OCI-LY1 (cell line): ENCODE results near the gene YPEL2.

Experiments used
- H2AFZ ChIP-seq: fragments of 200-600 bp; sonication (generic), shearing (Covaris generic); 2 replicates; pipeline ENCODE4 v1.6.0; 2014; ENCODE audit warnings: antibody characterized with exemption, mild to moderate bottlenecking, low read length
- H3F3A ChIP-seq: fragments of 200-600 bp; sonication (generic), shearing (Covaris generic); 2 replicates; pipeline ENCODE4 v1.6.0; 2014; ENCODE audit warnings: mild to moderate bottlenecking, antibody characterized with exemption, low read length, moderate library complexity; ENCODE audit not compliant: insufficient read depth
- H3K27ac ChIP-seq: fragments of 200-600 bp; sonication (generic); 2 replicates; pipeline ENCODE4 v1.5.1; 2014; ENCODE audit warnings: low read length, mixed run types, mild to moderate bottlenecking, low read depth; ENCODE audit not compliant: poor library complexity, severe bottlenecking
- H3K27me3 ChIP-seq: fragments of 200-600 bp; sonication (generic); 2 replicates; pipeline ENCODE4 v1.6.0; 2014; ENCODE audit warnings: antibody characterized with exemption, mild to moderate bottlenecking, low read length, moderate library complexity; ENCODE audit not compliant: insufficient read depth
- H3K36me3 ChIP-seq: fragments of 200-600 bp; sonication (generic); 2 replicates; pipeline ENCODE4 v1.6.1; 2014; ENCODE audit warnings: mild to moderate bottlenecking, antibody characterized with exemption, low read length, moderate library complexity, mixed read lengths; ENCODE audit not compliant: insufficient read depth
- H3K4me1 ChIP-seq: fragments of 200-600 bp; sonication (generic); 2 replicates; pipeline ENCODE4 v1.5.1; 2014; ENCODE audit warnings: mild to moderate bottlenecking, low read length, moderate library complexity; ENCODE audit not compliant: insufficient read depth, severe bottlenecking
- H3K4me2 ChIP-seq: fragments of 200-600 bp; sonication (generic), shearing (Covaris generic); 2 replicates; pipeline ENCODE4 v1.6.1; 2014; ENCODE audit warnings: low read length
- H3K4me3 ChIP-seq: fragments of 200-600 bp; sonication (generic); 2 replicates; pipeline ENCODE4 v1.5.1; 2014; ENCODE audit warnings: low read length, low read depth, mild to moderate bottlenecking, mixed read lengths; ENCODE audit not compliant: poor library complexity, severe bottlenecking
- H3K79me2 ChIP-seq: fragments of 200-600 bp; shearing (Covaris generic); 2 replicates; pipeline ENCODE4 v1.6.1; 2016; ENCODE audit warnings: mixed run types, low read length, mixed read lengths; ENCODE audit not compliant: insufficient read depth
- H3K9ac ChIP-seq: fragments of 200-600 bp; sonication (generic), shearing (Covaris generic); 2 replicates; pipeline ENCODE4 v1.6.1; 2014; ENCODE audit warnings: mild to moderate bottlenecking, low read length, mixed read lengths
- H3K9me2 ChIP-seq: fragments of 200-600 bp; sonication (generic), shearing (Covaris generic); 2 replicates; pipeline ENCODE4 v1.6.1; 2014; ENCODE audit warnings: low read depth, mild to moderate bottlenecking, low read length, mixed read lengths
- H3K9me3 ChIP-seq: fragments of 200-600 bp; shearing (Covaris generic); 2 replicates; pipeline ENCODE4 v1.6.1; 2014; ENCODE audit warnings: low read length, mixed read lengths
- H4K20me1 ChIP-seq: fragments of 200-600 bp; sonication (generic), shearing (Covaris generic); 2 replicates; pipeline ENCODE4 v1.6.0; 2016; ENCODE audit warnings: mild to moderate bottlenecking, low read length; ENCODE audit not compliant: insufficient read depth
- EZH2 ChIP-seq: fragments of 200-600 bp; sonication (generic), shearing (Covaris generic); IDR thresholded peaks from 2 replicates; pipeline ENCODE4 v1.8.0; 2017; ENCODE audit warnings: borderline replicate concordance, mixed run types, mild to moderate bottlenecking, antibody characterized with exemption, low read length, moderate library complexity, mixed read lengths
- TF ChIP-seq, protein P1 (sequence below): fragments of 200-600 bp; sonication (generic), shearing (Covaris generic); IDR thresholded peaks from 2 replicates; pipeline ENCODE4 v1.5.1; 2017; ENCODE audit warnings: mild to moderate bottlenecking, antibody characterized with exemption, low read length, moderate library complexity, mixed read lengths

Gene YPEL2

DNA sequence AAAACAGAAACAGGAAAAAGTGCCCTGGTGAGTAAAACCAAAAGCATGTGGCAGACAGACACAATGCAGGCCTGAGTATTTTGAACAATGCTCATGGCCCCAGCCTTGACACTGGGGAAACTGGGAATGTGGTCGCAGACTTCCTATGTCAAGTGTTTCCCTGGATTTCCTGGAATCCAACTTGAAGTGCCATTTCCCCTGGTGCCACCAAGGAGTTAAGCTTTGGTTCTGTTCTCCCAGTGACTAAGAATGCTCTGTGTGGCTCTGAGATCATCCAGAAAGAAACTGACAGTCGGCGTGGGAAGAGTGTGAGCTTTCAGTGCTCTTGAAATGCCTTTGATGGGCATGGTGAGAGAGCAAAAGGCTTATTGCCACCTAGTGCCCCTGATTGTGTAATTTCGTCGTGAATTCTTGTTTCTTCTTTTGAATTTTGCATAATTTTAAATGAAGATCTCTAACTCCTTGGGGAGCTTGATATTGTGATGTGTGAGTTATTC lies 96.0 kb downstream of the YPEL2 start:
- Histone ChIP-seq H3K36me3 (no peaks in the 10 kb centered on the region), H3K79me2 (no peaks in the 10 kb centered on the region), H3K4me1 (no peaks in the 10 kb centered on the region), H3K9ac (no peak overlapping the region), H3F3A (no peaks in the 10 kb centered on the region), H4K20me1 (no peaks in the 10 kb centered on the region), H3K27ac (no peak overlapping the region), H2AFZ (no peak overlapping the region), H3K9me3 (no peaks in the 10 kb centered on the region), H3K4me3 (no peak overlapping the region), H3K27me3 (no peaks in the 10 kb centered on the region; the same call in 1 of the 2 replicates), H3K9me2 (no peaks in the 10 kb centered on the region), H3K4me2 (no peak overlapping the region)
- TF ChIP-seq EZH2: no peak
- TF ChIP-seq, protein P1, sequence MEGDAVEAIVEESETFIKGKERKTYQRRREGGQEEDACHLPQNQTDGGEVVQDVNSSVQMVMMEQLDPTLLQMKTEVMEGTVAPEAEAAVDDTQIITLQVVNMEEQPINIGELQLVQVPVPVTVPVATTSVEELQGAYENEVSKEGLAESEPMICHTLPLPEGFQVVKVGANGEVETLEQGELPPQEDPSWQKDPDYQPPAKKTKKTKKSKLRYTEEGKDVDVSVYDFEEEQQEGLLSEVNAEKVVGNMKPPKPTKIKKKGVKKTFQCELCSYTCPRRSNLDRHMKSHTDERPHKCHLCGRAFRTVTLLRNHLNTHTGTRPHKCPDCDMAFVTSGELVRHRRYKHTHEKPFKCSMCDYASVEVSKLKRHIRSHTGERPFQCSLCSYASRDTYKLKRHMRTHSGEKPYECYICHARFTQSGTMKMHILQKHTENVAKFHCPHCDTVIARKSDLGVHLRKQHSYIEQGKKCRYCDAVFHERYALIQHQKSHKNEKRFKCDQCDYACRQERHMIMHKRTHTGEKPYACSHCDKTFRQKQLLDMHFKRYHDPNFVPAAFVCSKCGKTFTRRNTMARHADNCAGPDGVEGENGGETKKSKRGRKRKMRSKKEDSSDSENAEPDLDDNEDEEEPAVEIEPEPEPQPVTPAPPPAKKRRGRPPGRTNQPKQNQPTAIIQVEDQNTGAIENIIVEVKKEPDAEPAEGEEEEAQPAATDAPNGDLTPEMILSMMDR: no peak

DNA sequence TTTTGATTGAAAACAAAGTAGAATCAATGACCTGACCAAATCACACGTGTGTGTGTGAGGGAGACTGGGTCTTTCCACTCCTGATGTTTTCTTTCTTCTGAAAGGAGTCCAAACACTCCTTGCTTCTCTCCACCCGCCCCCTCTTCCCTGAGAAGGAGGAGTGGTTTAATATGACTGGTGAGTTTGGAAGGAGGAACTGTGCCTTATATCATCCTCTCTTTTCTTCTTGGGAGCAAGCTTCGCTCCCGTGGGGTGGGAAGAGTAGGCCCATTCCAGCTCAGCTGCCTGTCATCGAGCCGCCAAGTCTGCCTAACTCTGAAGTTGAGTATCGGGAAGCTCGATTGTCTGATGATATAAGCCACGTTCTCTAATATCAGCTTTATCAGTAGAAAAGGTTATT lies 96.5 kb downstream of the YPEL2 start:
- Histone ChIP-seq H3K79me2 (no peaks in the 10 kb centered on the region), H3K36me3 (no peaks in the 10 kb centered on the region), H3K4me2 (no peak overlapping the region), H3K9ac (no peak overlapping the region), H3K4me3 (no peak overlapping the region), H3K9me3 (no peaks in the 10 kb centered on the region), H3K4me1 (no peaks in the 10 kb centered on the region), H3F3A (no peaks in the 10 kb centered on the region), H3K27me3 (no peaks in the 10 kb centered on the region; the same call in 1 of the 2 replicates), H4K20me1 (no peaks in the 10 kb centered on the region), H3K9me2 (no peaks in the 10 kb centered on the region), H3K27ac (no peak overlapping the region), H2AFZ (no peak overlapping the region)
- TF ChIP-seq, protein P1: no peak
- TF ChIP-seq EZH2: no peak

DNA sequence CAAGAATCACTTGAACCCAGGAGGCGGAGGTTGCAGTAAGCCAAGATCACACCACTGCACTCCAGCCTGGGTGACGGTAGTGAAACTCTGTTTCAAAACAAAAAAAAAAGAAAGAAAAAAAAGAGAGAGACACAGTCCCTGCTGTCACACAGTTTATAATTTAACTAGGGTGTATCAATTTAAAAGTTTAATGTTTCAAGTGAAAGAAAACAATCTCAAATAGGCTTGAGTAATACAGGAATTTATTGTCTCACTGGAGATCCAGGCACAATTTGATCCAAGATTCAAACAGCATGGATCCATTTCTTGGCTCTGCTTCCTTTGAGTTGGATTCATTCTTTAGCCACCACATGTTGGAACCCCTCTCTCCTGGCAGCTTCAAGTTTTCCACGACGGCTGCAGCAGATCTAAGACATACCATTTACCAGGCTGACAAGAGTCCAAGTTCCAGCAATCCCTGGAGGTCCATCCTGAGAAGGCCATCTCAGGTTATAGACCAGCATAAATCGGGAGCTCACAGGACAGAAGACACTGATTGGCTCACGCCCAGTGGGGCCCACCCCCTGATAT lies 97.5 kb downstream of the YPEL2 start:
- Histone ChIP-seq H4K20me1 (no peaks in the 10 kb centered on the region), H3K9me3 (no peaks in the 10 kb centered on the region), H3K9me2 (no peaks in the 10 kb centered on the region), H3K4me3 (no peak overlapping the region), H3K27ac (no peak overlapping the region), H3K36me3 (no peaks in the 10 kb centered on the region), H3K9ac (no peak overlapping the region), H3F3A (no peaks in the 10 kb centered on the region), H3K4me2 (no peak overlapping the region), H2AFZ (no peak overlapping the region), H3K79me2 (no peaks in the 10 kb centered on the region), H3K4me1 (no peaks in the 10 kb centered on the region), H3K27me3 (no peaks in the 10 kb centered on the region; the same call in 1 of the 2 replicates)
- TF ChIP-seq, protein P1: no peak
- TF ChIP-seq EZH2: no peak
